Measurements from ENCODE around the gene ERC1. TPM values are rescaled to one million over a fixed set of nuclear protein-coding genes. Genes with fewer than 3 reads are reported as not detected.

Gene ERC1
- total RNA-seq, 1 experiment from 2014 or later: 39.4 TPM

- H3K27ac Mint-ChIP-seq (ENCODE audit: unreplicated experiment): no peak overlapping the region
Measured at GRCh38 chr12:1184402-1184801, 193.4 kb downstream of the ERC1 start.

GRCh38 chr12:1185460-1186182 lies 194.6 kb downstream of the ERC1 start:
- no peaks in the 10 kb centered on the region for H3K27me3 Mint-ChIP-seq (ENCODE audit: unreplicated experiment)
- no peaks in the 10 kb centered on the region for H3K36me3 Mint-ChIP-seq (ENCODE audit: insufficient read depth, unreplicated experiment)
- H3K27ac Mint-ChIP-seq (ENCODE audit: unreplicated experiment): no peak overlapping the region
- CTCF ChIA-PET: no interaction called here
- intact Hi-C loops (cut with micrococcal nuclease; ENCODE audit: unreplicated experiment): no loop called here
- BruUV-seq (replicated peaks): no TSS peak
- H3K4me1 Mint-ChIP-seq (ENCODE audit: low read depth, unreplicated experiment): no peaks in the 10 kb centered on the region
- no peak overlapping the region for H3K4me3 Mint-ChIP-seq (ENCODE audit: low read depth, unreplicated experiment)
- DNase-seq: no peak
- TF ChIP-seq CTCF (IDR thresholded peaks at IDR 0.05; ENCODE audit: unreplicated experiment): no peak
- H3K9me3 Mint-ChIP-seq (ENCODE audit: low read depth, unreplicated experiment): no peaks in the 10 kb centered on the region

More at GRCh38 chr12:1184402-1184801, 193.4 kb downstream of the ERC1 start:
- CTCF ChIA-PET: no interaction called here
- Mint-ChIP-seq H3K4me1 (ENCODE audit: low read depth, unreplicated experiment) (no peaks in the 10 kb centered on the region), H3K27me3 (ENCODE audit: unreplicated experiment) (no peaks in the 10 kb centered on the region), H3K4me3 (ENCODE audit: low read depth, unreplicated experiment) (no peak overlapping the region), H3K9me3 (ENCODE audit: low read depth, unreplicated experiment) (no peaks in the 10 kb centered on the region), H3K36me3 (ENCODE audit: insufficient read depth, unreplicated experiment) (no peaks in the 10 kb centered on the region)
- intact Hi-C loops (cut with micrococcal nuclease; ENCODE audit: unreplicated experiment): no loop called here
- DNase-seq: no peak
- BruUV-seq (replicated peaks): no TSS peak
- TF ChIP-seq CTCF (IDR thresholded peaks at IDR 0.05; ENCODE audit: unreplicated experiment): no peak

- H3K27ac Mint-ChIP-seq (ENCODE audit: unreplicated experiment): no peak overlapping the region
- BruUV-seq (replicated peaks): no TSS peak
- H3K9me3 Mint-ChIP-seq (ENCODE audit: low read depth, unreplicated experiment): no peaks in the 10 kb centered on the region
- intact Hi-C loops (cut with micrococcal nuclease; ENCODE audit: unreplicated experiment): no loop called here
- no peaks in the 10 kb centered on the region for H3K4me1 Mint-ChIP-seq (ENCODE audit: low read depth, unreplicated experiment)
- no peak overlapping the region for H3K4me3 Mint-ChIP-seq (ENCODE audit: low read depth, unreplicated experiment)
- no peak for DNase-seq
- TF ChIP-seq CTCF (IDR thresholded peaks at IDR 0.05; ENCODE audit: unreplicated experiment): no peak
- no peaks in the 10 kb centered on the region for H3K36me3 Mint-ChIP-seq (ENCODE audit: insufficient read depth, unreplicated experiment)
- CTCF ChIA-PET: no interaction called here
- no peaks in the 10 kb centered on the region for H3K27me3 Mint-ChIP-seq (ENCODE audit: unreplicated experiment)
Measured at GRCh38 chr12:1186298-1186697, 195.3 kb downstream of the ERC1 start.

- no TSS peak for BruUV-seq (replicated peaks)
- DNase-seq: no peak
- no peak for TF ChIP-seq CTCF (IDR thresholded peaks at IDR 0.05; ENCODE audit: unreplicated experiment)
- CTCF ChIA-PET: no interaction called here
- no peak overlapping the region for H3K27ac Mint-ChIP-seq (ENCODE audit: unreplicated experiment)
- intact Hi-C loops (cut with micrococcal nuclease; ENCODE audit: unreplicated experiment): no loop called here
- H3K4me1 Mint-ChIP-seq (ENCODE audit: low read depth, unreplicated experiment): no peaks in the 10 kb centered on the region
- H3K9me3 Mint-ChIP-seq (ENCODE audit: low read depth, unreplicated experiment): no peaks in the 10 kb centered on the region
- no peaks in the 10 kb centered on the region for H3K27me3 Mint-ChIP-seq (ENCODE audit: unreplicated experiment)
- H3K4me3 Mint-ChIP-seq (ENCODE audit: low read depth, unreplicated experiment): no peak overlapping the region
- H3K36me3 Mint-ChIP-seq (ENCODE audit: insufficient read depth, unreplicated experiment): no peaks in the 10 kb centered on the region
Measured at GRCh38 chr12:1188016-1188415, 197.0 kb downstream of the ERC1 start.
